HCT116 (cell line): Measurements from ENCODE around the gene CDKN2A. TPM values are rescaled to one million over a fixed set of nuclear protein-coding genes. Genes with fewer than 3 reads are reported as not detected.

Experiments used
- ATAC-seq: fragments of 200-7000 bp; cut with Tn5 transposase; 2 replicates; pipeline ENCODE4 v1.9.1; 2020; ENCODE audit warnings: mild to moderate bottlenecking, moderate library complexity
- BruUV-seq: library from RNA; stranded (reverse); fragments of 400-500 nt; replicated peaks from 2 replicates; lab custom pipeline; 2021; lab: Mats Ljungman, UMichigan
- CTCF ChIA-PET: fragments of 300-600 bp; sonication (Branson Sonifier 250); formaldehyde crosslinking; loops from one replicate; lab custom pipeline; 2021; ENCODE audit warnings: antibody characterized with exemption; lab: Charles Lee
- POLR2A ChIA-PET: fragments of 300-600, 350-600 bp; sonication (Branson Sonifier 250); formaldehyde crosslinking; loops from one replicate; lab custom pipeline; 2021; ENCODE audit warnings: antibody characterized with exemption; lab: Charles Lee
- RAD21 ChIA-PET, 2 experiments: fragments of 300-600 bp; sonication (Branson Sonifier 250); formaldehyde crosslinking; loops; one replicate each; lab custom pipeline; 2023; ENCODE audit warnings: low total read pairs in 2 of 2; ENCODE audit not compliant: uncharacterized antibody in 2 of 2, unreplicated experiment in 2 of 2, low non-redundant PET in 1 of 2; lab: Charles Lee
- DNase-seq: peaks from one replicate; pipeline ENCODE4 v3.0.0-alpha.2; 2010; ENCODE audit warnings: low read depth, low spot score
- H2AFZ ChIP-seq: fragments of 200-600 bp; shearing (Covaris generic), sonication (generic); 2 replicates; pipeline ENCODE4 v1.6.1; 2017; ENCODE audit warnings: low read depth, mixed run types, mixed read lengths, antibody characterized with exemption, low read length; ENCODE audit not compliant: poor library complexity, severe bottlenecking
- H3K27ac ChIP-seq: 2 replicates; pipeline ENCODE4 v1.5.1; 2012; ENCODE audit warnings: low read depth, low read length
- H3K27me3 ChIP-seq: fragments of 200-600 bp; sonication (generic); 2 replicates; pipeline ENCODE4 v1.6.1; 2016; ENCODE audit warnings: mixed run types, low read length, mixed read lengths; ENCODE audit not compliant: insufficient read depth
- H3K36me3 ChIP-seq, 2 experiments: fragments of 200-500 bp in 1 of 2; fragments of 200-600 bp in 1 of 2; sonication (Bioruptor generic) in 1 of 2; sonication (generic) in 1 of 2; 2 replicates each; pipeline versions ENCODE4 v1.5.1 to v1.6.1; 2014 to 2016; ENCODE audit warnings: low read length in 2 of 2, inconsistent platforms in 1 of 2, mixed read lengths in 1 of 2, mixed run types in 1 of 2; ENCODE audit not compliant: insufficient read depth in 2 of 2, control insufficient read depth in 1 of 2
- H3K4me1 ChIP-seq, 2 experiments: fragments of 200-600 bp in 1 of 2; sonication (generic) in 1 of 2; 2 replicates each; pipeline versions ENCODE4 v1.5.1 to v1.6.1; 2012 to 2017; ENCODE audit warnings: low read length in 2 of 2, inconsistent platforms in 1 of 2, mild to moderate bottlenecking in 1 of 2, mixed read lengths in 1 of 2, mixed run types in 1 of 2, moderate library complexity in 1 of 2; ENCODE audit not compliant: insufficient read depth in 2 of 2, control insufficient read depth in 1 of 2
- H3K4me2 ChIP-seq: fragments of 200-600 bp; sonication (generic); 2 replicates; pipeline ENCODE4 v1.6.1; 2017; ENCODE audit warnings: mixed run types, low read length, mixed read lengths
- H3K4me3 ChIP-seq, 2 experiments: fragments of 200-600 bp in 1 of 2; sonication (generic) in 1 of 2; replicated peaks in 1 of 2; 2 replicates each; pipeline ENCODE4 v1.5.1; 2011 to 2016; ENCODE audit warnings: low read length in 2 of 2, control low read depth in 1 of 2, low read depth in 1 of 2, mild to moderate bottlenecking in 1 of 2, mixed read lengths in 1 of 2, mixed run types in 1 of 2
- H3K79me2 ChIP-seq: fragments of 200-600 bp; sonication (generic); 2 replicates; pipeline ENCODE4 v1.6.1; 2017; ENCODE audit warnings: mild to moderate bottlenecking, mixed run types, low read length, moderate library complexity, mixed read lengths; ENCODE audit not compliant: insufficient read depth
- H3K9ac ChIP-seq: fragments of 200-600 bp; sonication (generic); 2 replicates; pipeline ENCODE4 v1.6.1; 2016; ENCODE audit warnings: low read length, mixed read lengths
- H3K9me2 ChIP-seq: fragments of 200-600 bp; sonication (generic), shearing (Covaris generic); 2 replicates; pipeline ENCODE4 v1.6.1; 2017; ENCODE audit warnings: mixed run types, mild to moderate bottlenecking, moderate library complexity; ENCODE audit not compliant: insufficient read depth
- H3K9me3 ChIP-seq, 2 experiments: fragments of 200-500 bp in 1 of 2; fragments of 200-600 bp in 1 of 2; sonication (Bioruptor generic) in 1 of 2; sonication (generic) in 1 of 2; 2 replicates each; pipeline ENCODE4 v1.6.1; 2014 to 2017; ENCODE audit warnings: low read length in 2 of 2, mixed read lengths in 2 of 2, inconsistent platforms in 1 of 2, low read depth in 1 of 2, mild to moderate bottlenecking in 1 of 2, mixed run types in 1 of 2, moderate library complexity in 1 of 2; ENCODE audit not compliant: control insufficient read depth in 1 of 2, insufficient read depth in 1 of 2
- H4K20me1 ChIP-seq: fragments of 200-600 bp; sonication (generic), shearing (Covaris generic); 2 replicates; pipeline ENCODE4 v1.6.1; 2017; ENCODE audit warnings: mixed run types, mild to moderate bottlenecking, moderate library complexity; ENCODE audit not compliant: insufficient read depth
- ATF3 ChIP-seq: IDR thresholded peaks from 2 replicates; pipeline ENCODE4 v1.6.1; 2012
- CBX3 ChIP-seq: IDR thresholded peaks from 2 replicates; pipeline ENCODE4 v1.6.1; 2012; ENCODE audit warnings: low read depth
- CTCF ChIP-seq, 3 experiments: fragments of 200-600 bp in 1 of 3; sonication (generic) in 1 of 3; IDR thresholded peaks in 2 of 3; conservative IDR thresholded peaks in 1 of 3; 2 replicates each; pipeline ENCODE4 v1.5.1; 2012 to 2017; ENCODE audit warnings: low read depth in 2 of 3, low read length in 2 of 3, antibody characterized with exemption in 1 of 3, borderline replicate concordance in 1 of 3, control low read depth in 1 of 3, mild to moderate bottlenecking in 1 of 3, mixed read lengths in 1 of 3, mixed run types in 1 of 3, moderate library complexity in 1 of 3; ENCODE audit not compliant: insufficient read depth in 1 of 3
- EGR1 ChIP-seq: IDR thresholded peaks from 2 replicates; pipeline ENCODE4 v1.6.1; 2012; ENCODE audit warnings: low read depth
- ELF1 ChIP-seq: IDR thresholded peaks from 2 replicates; pipeline ENCODE4 v1.6.1; 2012; ENCODE audit warnings: low read depth, borderline replicate concordance
- EZH2phosphoT487 ChIP-seq: fragments of 200-600 bp; IDR thresholded peaks from 2 replicates; pipeline ENCODE4 v1.6.1; 2018; ENCODE audit warnings: antibody characterized with exemption, borderline replicate concordance
- FOSL1 ChIP-seq: IDR thresholded peaks from 2 replicates; pipeline ENCODE4 v1.6.1; 2012; ENCODE audit warnings: low read depth
- JUND ChIP-seq: IDR thresholded peaks from 2 replicates; pipeline ENCODE4 v1.6.1; 2012
- MAX ChIP-seq: IDR thresholded peaks from 2 replicates; pipeline ENCODE4 v1.6.1; 2012
- POLR2A ChIP-seq: IDR thresholded peaks from 2 replicates; pipeline ENCODE4 v1.7.0; 2011; ENCODE audit warnings: borderline replicate concordance; ENCODE audit not compliant: insufficient read depth, insufficient read length; ENCODE audit errors: extremely low read depth
- RAD21 ChIP-seq: IDR thresholded peaks from 2 replicates; pipeline ENCODE4 v1.6.1; 2012; ENCODE audit warnings: low read depth, mild to moderate bottlenecking
- REST ChIP-seq: IDR thresholded peaks from 2 replicates; pipeline ENCODE4 v1.6.1; 2012; ENCODE audit warnings: low read depth
- YY1 ChIP-seq: IDR thresholded peaks from 2 replicates; pipeline ENCODE4 v1.6.1; 2011; ENCODE audit warnings: low read length, low read depth, moderate library complexity, mild to moderate bottlenecking; ENCODE audit not compliant: insufficient replicate concordance; ENCODE audit errors: extremely low read depth
- ZBTB33 ChIP-seq: IDR thresholded peaks from 2 replicates; pipeline ENCODE4 v1.6.1; 2011; ENCODE audit warnings: mild to moderate bottlenecking, low read length, moderate library complexity; ENCODE audit not compliant: insufficient replicate concordance; ENCODE audit errors: extremely low read depth
- intact Hi-C: fragments of 100-400 bp; cut with micrococcal nuclease; formaldehyde crosslinking; loops from 2 replicates; pipeline ENCODE4 v1.10.0; 2022
- total RNA-seq: library from RNA; stranded (reverse); gene quantifications from one replicate; pipeline ENCODE4 v1.2.1, GENCODE V29; 2021; ENCODE audit not compliant: unreplicated experiment

CDKN2A gene
- total RNA-seq, 1 experiment from 2014 or later = 89.7 TPM

GRCh38 chr9:21966140-21966851 lies 27.9 kb downstream of the CDKN2A start:
- Histone ChIP-seq H3K36me3 (peaks cover 0 to 16% of the 10 kb centered on the region in 2 experiments; a peak in 1 of 4 replicates), H3K27ac (no peak overlapping the region), H3K27me3 (no peaks in the 10 kb centered on the region), H3K79me2 (peaks cover 4% of the 10 kb centered on the region; the same call in 1 of the 2 replicates), H3K9ac (no peak overlapping the region), H4K20me1 (no peaks in the 10 kb centered on the region), H3K9me2 (no peaks in the 10 kb centered on the region), H3K9me3 (no peaks in the 10 kb centered on the region), H3K4me2 (peak overlapping the region; percentile 41; the same call in 1 of the 2 replicates)
- ChIA-PET RAD21 (no interaction called here), CTCF (no interaction called here)
- intact Hi-C loops = no loop called here
- DNase-seq (no peak), ATAC-seq (no peak)
- no TSS peak for BruUV-seq
- TF ChIP-seq ATF3 (no peak), YY1 (no peak), CTCF (IDR thresholded peaks at IDR 0.05 in 2 of 3, conservative IDR thresholded peaks at IDR 0.05 in 1 of 3; ENCODE audit: borderline replicate concordance in 1 of 3, insufficient read depth in 1 of 3, low read depth in 2 of 3, low read length in 2 of 3) (no peak), RAD21 (no peak), ZBTB33 (no peak), ELF1 (no peak), POLR2A (no peak), JUND (no peak), FOSL1 (no peak), EZH2phosphoT487 (no peak), EGR1 (no peak), MAX (no peak), REST (no peak), CBX3 (no peak)
- TF ChIP-seq, all 23 proteins: peak for 0
- H3K4me1 ChIP-seq = no peaks in the 10 kb centered on the region
- POLR2A ChIA-PET = no interaction called here
- no peak overlapping the region for H2AFZ ChIP-seq
- no peak overlapping the region for H3K4me3 ChIP-seq
